DMS79 treated with DMSO at 0.1 percent for 48 hours (cell line): Measurements from ENCODE around the gene PDK2.

Source experiments
- DNase-seq: peaks from one replicate; lab custom pipeline; 2025; lab: John Stamatoyannopoulos, UW

The PDK2 gene

DNA sequence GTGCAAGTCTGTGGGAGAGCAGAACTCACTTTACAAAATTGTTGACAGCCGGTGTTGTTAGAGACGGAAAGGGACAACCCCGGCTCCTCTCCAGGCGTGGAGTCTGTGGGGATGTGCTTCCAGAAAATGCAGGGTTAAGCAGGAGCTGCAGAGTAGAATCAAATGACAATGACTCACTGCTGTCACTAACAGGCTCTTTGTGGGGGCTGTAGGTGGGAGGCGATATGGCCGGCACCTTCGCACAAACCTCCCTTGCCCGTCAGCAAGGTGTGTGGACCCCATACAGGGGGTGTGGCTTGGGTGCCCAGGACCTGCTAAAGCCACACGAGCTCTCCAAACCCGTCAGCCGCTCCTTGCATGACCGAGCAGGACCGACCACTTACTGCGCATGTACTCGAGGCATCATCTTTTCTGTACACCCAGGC is 5.8 kb downstream of the PDK2 start:
- peak; percentile 49 for DNase-seq

DNA sequence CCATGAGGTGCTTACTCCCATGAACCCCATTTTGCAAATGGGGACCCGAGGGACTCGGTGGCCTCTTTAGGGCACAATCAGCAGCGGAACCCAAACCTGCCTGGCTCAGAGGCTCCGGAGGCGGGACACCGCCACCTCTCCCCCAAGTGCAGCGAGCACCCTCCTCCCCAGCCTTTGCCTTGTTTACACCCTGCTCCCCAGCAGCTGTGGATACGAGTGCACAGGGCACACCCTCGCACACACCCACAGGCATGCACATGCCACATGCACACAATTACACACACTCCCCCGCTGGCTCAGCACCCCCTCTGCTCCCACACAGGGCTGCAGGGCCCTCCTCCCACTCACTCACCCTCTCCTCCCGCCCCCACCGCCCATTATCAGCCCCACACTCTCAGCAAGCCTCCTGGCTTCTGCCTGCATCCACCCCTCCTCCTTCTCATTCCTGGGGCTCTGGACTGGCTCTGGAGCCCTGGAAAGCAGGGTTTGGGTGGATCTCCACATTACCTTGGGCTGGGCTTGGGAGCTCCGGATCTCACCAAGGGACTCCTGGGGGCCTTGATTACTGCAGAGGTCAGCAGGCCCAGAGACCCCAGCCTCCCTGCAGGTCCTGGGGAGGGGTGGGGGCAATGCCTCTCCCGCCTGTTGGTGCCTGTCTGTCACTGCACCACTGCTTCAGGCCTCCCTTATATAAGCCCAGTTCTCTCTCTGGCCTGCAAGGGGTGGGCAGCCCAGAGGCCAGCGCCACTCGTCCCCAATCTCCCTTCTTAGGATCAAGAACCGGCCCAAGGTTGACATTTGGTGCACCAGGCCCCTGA is 6.4 kb downstream of the PDK2 start:
- no peak for DNase-seq

DNA sequence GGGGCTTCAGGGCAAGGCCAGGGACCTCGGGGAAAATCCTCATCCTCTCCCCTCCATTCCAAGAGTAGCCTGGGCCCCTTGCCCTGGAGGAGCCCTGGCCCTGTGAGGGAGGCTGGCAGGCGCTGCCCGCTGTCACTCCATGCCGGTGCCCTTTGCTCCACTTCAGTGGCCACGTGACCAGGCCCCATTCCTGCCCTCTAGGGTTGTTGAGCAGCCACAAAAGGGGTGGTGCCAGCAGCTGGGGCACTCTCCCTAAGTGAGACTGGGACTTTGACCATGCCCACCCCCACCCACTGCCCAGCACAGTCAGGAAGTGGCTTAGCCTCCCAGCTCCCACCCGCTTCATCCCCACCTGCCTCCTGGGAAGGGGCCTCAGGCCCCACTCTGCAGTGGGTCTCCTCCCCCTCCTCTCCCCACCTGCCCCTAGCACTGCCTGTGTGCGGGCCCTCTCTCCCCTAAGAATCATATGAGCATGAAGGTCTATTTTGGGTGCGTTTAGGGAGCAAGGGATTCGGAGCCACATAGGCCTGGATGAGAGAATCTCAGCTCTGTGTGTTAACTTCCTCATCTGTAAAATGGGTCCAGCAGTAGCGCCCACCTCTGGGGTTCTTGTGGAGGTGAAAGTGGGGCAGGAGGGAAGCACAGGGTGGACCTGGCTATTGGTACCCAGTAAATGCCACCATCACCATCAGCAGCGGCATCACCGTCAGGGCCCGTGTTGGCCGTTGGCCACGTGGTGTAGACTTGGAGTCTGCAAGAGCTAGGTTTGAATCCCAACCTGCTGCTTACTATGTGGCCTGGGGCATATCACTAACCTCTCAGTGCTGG is 7.2 kb downstream of the PDK2 start:
- peak; percentile 10 for DNase-seq

DNA sequence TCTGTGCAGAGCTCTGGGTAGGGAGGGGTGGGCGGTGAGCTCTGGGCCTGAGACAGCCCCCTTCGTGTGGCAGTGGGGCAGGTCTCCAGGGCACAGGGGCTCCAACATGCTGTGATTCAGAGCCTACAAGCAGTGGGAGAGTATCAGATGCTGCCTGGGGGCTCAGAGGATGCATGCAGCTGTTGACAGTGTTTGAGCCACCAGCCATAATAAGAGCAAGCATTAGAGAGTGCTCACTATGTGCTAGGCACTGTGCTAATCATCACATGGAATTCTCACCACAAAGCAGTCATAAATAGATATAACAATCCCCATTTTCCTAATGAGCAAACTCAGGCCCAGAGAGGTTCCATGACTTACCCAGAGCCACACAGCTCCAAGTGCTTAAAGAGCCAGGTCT is 8.1 kb downstream of the PDK2 start:
- no peak for DNase-seq

DNA sequence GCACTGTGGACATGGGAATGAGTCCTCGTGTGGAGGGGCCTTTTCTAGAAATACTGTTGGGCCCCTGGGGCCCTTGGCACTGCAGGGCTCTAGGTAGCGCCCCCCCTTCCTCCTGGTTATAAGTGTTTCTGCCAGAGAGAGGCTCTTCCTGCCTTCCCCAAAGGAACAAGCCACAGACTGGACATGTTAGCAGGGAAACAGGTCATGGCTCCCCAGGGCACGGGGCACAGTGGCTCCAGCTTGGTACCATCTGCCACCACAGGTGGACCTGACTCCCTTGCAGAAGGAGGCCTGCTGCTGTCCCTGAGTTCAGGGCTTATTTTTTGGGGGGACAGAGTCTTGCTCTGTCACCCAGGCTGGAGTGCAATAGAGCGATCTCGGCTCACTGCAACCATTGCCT is 8.8 kb downstream of the PDK2 start:
- DNase-seq: no peak

DNA sequence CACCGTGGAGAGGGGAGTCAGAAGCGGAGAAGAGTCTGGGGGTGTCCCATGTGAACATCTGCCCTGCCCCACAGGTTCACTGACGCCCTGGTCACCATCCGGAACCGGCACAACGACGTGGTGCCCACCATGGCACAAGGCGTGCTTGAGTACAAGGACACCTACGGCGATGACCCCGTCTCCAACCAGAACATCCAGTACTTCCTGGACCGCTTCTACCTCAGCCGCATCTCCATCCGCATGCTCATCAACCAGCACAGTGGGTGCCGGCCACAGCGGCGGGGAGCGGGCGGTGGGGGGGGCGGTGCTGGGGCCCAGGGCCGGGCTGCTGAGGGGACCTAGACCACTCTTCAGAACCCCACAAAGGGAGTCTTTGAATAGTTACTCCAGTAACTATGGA is 10.7 kb downstream of the PDK2 start:
- no peak for DNase-seq

DNA sequence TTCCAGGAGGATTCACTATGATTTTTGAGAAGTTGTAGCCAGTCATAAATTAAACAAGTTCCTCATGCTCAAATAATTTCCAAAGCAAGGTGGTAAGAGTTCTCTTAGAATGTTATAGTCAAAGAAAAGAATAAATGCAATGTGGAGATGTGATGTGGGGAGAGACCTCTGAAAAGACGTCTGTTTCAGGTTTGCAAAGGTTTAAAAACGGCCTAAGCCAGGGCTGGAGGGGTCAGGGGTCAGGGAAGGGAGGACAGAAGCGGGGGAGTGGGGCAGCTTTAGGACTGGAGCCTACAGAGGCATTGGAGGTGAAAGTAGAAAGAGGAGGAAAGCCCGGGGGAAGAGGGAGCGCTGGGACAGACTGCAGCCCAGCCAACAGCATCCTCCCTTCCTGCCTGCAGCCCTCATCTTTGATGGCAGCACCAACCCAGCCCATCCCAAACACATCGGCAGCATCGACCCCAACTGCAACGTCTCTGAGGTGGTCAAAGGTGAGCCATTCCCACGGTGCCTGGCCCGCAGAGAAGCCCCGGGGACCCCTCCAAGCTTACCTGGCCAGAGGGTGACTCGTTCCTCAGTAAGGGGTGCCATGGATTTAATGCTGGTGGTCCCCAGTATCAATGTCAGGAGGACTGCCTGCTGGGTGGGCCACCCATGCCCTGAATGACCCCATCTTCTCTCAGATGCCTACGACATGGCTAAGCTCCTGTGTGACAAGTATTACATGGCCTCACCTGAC is 11.4 kb downstream of the PDK2 start:
- DNase-seq: no peak

DNA sequence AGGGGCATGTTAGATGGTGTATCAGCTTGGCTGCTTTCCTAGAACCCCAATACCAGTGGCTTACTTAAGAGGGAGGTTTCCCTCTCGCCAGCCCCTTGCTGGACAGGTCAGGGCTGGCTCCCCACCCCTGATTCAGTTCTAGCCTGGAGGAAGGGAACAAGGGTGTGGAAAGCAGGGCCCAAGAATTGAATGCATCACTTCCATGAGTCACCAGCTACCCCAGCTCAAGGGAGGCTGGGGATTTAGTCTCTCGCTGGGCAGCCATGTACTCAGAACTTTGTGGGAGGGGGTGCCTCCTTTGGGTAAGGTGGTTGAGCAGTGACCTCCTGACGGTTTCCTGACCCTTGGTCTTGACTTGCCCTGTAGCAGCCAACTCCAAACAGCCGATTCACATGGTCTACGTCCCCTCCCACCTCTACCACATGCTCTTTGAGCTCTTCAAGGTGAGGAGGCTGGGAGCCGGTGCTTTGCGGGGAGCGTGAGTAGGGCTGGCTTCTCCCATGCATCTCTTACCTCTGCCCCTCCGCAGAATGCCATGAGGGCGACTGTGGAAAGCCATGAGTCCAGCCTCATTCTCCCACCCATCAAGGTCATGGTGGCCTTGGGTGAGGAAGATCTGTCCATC is 12.8 kb downstream of the PDK2 start:
- DNase-seq: no peak

DNA sequence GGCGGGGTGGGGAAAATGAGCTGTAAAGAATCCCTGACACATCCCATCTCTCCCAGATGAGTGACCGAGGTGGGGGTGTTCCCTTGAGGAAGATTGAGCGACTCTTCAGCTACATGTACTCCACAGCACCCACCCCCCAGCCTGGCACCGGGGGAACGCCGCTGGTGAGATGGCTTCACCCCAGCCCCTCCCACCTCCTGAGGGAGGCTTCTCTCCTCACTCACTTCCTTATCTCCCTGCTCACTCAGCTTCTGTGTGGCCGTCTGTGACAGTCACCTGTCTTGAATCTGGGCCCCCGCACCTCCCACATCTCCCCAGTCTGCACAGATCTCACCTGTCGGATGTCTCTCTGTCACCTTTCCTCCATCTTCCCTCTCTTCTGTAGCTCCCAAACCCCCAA is 13.4 kb downstream of the PDK2 start:
- DNase-seq: no peak

DNA sequence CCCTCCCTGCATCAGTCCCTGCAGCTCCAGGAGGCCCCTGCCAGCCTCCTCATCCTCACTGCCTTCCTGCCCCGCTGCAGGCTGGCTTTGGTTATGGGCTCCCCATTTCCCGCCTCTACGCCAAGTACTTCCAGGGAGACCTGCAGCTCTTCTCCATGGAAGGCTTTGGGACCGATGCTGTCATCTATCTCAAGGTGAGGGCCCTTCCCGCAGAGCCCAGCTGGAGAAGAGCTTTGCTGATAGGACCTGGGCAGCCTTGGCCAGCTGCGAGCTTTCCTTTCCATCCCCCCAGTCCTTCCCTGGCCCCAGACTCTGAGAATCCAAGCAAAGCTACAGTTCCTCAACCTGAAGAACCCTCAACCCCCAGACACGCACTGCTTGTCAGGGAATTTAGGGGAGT is 14.1 kb downstream of the PDK2 start:
- no peak for DNase-seq

DNA sequence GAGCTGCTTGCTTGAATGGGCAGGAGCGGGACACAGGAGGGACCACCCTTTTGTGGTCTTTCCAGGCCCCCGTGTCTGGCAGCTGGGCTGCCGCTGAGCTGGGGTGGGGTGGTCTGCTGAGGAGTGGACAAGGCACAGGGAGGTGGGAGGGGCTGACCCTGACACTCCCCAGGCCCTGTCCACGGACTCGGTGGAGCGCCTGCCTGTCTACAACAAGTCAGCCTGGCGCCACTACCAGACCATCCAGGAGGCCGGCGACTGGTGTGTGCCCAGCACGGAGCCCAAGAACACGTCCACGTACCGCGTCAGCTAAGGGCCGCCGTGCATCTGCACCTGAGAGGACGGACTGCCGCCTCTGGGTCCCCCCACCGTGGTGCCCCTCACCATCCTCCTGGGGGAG is 14.6 kb downstream of the PDK2 start:
- DNase-seq: no peak

DNA sequence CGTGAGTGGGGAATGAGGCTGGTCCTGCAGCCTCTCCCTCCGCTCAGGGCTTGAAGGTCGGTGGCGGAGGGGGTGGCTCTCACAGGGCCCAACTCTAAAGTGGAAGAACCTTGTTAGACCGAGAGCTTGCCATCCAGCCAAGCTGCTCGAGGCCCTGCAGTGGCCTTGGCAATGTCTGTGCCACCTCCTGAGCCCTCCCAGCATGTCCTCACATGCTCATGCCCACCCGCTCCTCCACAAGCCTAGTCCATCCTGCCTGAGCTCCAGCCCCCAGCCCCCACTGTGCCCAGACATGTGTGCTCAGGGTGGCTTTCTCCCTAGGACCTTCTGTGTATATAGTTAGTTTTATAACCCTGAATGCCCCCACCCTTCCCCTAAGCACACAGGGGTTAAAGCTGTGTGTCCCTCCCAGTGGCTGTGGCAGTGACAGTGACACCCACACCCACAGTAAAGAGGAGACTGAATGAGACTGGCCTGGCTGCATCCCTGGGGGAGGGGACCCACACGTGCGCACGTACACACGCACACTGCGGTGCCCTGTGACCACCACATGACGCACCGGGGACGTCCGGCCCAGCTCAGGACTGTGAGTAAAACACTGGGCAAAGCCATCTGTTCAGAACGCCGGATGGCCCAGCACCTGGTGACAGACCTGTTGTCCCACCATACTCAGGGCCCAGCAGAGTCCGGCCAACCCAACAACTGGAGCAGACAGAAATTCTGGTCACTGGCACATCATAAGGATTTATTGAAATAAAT is 15.6 kb downstream of the PDK2 start:
- DNase-seq: no peak

DNA sequence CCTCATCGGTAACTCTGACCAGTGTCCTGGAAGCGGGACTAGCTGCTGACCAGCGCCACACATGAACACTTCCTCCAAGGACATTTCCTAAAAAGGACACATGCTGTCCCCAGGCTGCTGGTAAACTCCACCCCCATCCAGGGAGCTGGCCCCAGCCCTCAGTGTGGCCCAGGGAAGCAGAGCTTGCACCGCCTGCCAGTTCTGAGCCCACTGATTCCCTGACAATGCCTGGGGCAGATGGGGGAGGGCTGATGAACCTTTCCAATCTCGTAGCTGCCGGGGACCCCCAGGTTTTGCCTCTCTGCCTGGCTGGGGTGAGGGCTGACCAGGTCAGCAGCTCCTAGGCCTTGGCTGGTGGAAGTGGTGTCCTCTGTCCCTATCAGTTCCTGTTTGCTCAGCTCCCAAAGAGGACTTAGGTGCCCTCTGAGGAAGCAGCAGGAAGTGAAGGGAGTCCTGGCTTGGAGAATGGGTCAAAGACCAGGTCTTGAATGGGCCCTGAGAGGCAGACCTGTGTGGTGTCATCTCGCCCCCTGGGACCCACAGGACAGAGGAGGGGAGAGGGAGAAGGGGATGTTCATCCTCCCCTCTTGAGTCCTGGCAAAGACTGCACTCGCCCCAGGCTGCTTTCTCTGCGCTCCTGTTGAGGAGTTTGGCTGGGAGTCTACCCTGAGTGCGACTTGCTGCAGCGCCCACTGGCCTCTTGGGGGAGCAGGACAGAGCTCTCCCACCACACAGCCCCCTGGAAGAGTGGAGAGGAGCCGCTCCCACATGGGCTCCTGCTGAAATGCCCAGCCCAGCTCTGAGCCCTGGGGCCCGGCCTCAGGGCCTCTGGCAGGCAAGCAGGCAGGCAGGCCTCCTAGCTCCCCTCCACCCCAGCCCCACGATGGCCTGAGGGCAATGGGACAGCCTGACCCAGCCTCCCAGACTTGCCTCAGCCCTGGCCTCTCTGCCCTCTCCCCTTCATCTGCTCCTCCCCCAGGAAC is 16.8 kb downstream of the PDK2 start:
- DNase-seq: no peak

DNA sequence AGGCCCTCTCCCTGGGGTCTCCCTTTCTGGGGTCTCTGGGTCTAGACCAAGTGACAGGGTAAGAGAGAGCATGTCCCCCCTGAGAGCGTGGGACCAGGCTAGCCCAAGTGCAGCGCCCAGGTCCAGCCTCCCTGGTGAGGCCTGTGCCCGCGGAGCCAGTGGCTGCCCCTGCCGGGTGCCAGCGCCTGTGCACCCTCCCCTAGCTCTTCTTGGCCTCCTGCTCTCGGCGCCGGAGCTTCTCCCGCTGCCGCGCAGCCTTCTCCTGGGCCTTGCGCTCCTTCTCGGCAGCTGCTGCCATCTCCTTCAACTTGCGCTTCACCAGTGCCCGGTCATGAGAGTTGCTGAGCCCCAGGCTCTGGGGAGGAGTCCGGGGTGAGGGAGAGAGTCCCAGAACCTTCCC is 17.5 kb downstream of the PDK2 start:
- no peak for DNase-seq

DNA sequence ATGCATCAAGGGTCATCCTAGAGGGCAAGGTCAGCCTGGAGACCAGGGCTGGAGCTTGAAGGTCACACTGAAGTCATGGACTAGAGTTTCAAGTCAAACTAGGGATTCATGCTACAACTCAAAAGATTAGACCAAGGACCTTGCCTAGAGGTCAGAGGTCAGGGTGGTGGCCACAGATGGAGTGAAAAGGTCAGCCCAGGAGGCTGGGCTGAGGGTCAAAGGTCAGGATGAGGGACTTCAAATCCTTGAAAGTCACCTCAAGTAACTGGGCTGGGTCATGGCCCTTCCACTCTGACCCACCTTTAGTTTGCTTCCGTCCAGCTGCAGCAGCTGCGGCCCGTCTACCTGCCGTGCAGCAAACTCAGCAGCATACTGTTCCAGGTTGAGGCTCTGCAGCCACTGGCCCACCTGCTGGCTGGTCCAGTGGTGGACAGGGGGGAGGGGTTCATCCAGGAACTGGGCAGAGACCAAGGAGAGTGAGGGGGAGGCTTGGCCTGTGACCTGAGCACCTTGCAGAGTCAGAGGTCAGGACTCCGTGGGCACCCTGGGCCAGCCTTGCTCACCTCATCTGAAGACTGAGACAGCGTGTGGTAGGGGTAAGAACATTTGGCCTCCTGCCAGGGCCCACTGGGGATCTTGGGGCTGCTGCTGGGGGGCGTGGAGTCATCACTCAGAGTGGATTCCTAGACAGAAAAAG is 18.6 kb downstream of the PDK2 start:
- DNase-seq: no peak

DNA sequence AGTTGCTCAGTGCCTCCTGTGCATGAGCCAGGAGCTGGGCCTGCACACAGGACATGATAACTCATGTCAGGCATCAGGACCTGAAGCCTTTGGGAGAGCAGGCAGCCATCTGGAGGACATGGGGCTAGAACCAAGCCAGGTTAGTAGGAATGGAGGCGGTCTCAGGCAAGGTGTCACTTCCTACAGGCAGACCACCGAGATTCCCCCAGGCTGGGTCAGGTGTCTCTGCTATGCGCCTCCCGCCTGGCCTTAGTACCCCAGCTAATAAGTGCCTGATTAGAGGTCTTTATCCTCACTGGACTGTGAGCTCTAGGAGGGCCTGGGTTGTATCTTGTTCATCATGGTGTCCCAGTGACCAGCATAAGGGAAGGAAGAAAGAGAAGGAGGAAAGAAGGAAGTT is 19.2 kb downstream of the PDK2 start:
- no peak for DNase-seq

DNA sequence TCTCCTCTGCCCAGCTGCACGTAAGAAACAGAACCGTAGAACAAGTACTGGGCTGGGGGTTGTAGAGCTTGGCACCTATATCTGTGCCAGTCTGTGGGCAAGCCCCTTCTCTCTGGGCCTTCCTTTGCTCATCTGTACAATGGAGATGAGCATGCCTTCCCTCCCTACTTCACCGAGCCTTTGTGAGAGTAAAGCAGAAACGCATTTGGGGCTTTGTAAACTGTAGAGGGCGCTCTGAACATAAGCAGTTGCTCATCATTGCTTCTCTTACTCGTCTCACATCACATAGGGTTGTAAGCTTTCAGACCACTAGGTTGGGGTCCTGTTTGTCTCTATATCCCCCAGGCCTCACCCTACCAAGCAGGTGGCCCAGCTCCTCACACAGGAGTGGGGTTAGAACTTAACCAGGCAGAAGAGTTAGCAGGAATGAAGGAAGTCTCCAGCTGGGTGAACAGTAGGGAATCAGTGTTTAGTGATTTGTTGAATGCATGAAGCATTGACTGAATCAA is 19.8 kb downstream of the PDK2 start:
- no peak for DNase-seq

DNA sequence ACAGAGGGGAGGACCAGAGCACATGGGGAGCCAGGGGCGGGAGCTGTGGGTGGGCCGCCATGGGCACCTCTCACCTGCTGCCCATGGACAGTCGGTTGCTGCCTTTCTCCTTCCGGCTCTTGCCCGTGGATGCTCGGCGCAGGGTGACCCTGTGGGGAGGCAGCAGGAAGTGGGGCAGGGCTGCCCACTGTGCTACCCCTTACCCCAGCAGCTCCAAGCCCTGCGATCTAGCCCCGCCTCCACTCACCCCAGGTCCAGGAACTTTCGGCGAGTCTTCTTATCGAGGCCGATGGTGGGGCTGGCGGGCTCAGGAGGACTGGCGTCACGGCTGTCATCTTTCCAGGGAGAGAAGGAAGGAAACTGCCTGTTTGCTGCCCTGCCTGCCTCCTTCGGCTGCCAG is 20.6 kb downstream of the PDK2 start:
- DNase-seq: no peak
